Activated T-cell treated with anti-CD3 and anti-CD28 coated beads, Interleukin-2, amount 50 U/mL, for 1 hour (primary cell): ENCODE measurements around the gene SRRM3.
"Not testable (repeated sequence)": the region's sequence is repeated elsewhere in the genome, so short reads cannot be mapped to it uniquely, and the experiment has no call there.

ENCODE experiments used
- DNase-seq: peaks from one replicate; pipeline ENCODE4 v3.0.0-alpha.2; 2020

SRRM3 gene

GRCh38 chr7:76292911-76293310, 91.2 kb downstream of the SRRM3 start:
- DNase-seq, result not testable (repeated sequence)

GRCh38 chr7:76293407-76293901, 91.8 kb downstream of the SRRM3 start:
- DNase-seq, result no peak

- no peak for DNase-seq
Measured at GRCh38 chr7:76294344-76295024, 92.8 kb downstream of the SRRM3 start.

DNA sequence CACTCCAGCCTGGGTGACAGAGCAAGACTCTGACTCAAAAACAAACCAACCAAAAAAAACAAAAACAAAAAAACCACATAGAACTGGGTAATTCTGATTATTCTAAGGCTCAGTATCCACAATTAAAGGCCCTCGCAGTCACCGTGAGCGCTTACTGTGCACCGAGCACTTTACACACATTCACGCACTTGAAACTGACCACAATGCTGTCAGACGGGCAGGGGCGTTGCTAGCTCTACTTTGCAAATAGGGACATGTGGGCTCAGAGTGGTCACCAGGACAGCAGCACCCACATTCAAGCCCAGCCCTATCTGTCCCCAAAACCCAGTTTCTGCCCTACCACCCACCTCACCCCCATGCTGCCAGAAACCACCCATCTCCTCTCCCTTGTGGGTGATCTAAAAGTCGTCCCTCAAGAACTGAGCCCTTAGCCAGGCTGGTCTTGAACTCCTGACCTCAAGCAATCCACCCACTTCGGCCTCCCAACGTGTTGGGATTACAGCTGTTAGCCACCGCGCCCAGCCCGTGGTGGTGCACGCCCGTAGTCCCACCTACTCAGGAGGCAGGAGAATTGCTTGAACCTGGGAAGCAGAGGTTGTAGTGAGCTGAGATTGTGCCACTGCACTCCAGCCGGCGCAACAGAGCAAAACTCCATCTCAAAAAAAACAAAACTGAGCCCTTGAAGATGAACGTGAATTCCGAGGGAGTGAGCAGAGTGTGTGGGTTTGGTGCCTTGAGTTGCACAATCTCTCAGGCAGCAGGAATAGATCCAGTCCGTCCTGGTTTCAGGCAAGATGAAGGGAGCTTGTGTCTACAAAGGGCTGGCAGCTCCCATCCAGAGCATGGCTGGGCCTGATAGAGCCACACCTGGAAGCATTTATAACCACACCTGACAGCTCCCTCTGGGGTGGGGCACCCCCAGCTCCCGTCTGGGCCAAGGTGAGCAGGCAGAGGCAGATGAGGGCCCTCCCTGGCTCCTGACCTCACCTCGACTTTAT, 95.3 kb downstream of the SRRM3 start:
- DNase-seq, result no peak

GRCh38 chr7:76300166-76300731, 98.6 kb downstream of the SRRM3 start:
- DNase-seq, result no peak

- DNase-seq, result no peak
Measured at GRCh38 chr7:76301000-76301399, 99.3 kb downstream of the SRRM3 start.

GRCh38 chr7:76302347-76303201, 100.9 kb downstream of the SRRM3 start, which contains the start of gene HSPB1:
Gene HSPB1 (plus strand): TSS chr7:76302673. CDS start chr7:76302713, 40 bp downstream.
- peak; percentile 74 for DNase-seq

DNA sequence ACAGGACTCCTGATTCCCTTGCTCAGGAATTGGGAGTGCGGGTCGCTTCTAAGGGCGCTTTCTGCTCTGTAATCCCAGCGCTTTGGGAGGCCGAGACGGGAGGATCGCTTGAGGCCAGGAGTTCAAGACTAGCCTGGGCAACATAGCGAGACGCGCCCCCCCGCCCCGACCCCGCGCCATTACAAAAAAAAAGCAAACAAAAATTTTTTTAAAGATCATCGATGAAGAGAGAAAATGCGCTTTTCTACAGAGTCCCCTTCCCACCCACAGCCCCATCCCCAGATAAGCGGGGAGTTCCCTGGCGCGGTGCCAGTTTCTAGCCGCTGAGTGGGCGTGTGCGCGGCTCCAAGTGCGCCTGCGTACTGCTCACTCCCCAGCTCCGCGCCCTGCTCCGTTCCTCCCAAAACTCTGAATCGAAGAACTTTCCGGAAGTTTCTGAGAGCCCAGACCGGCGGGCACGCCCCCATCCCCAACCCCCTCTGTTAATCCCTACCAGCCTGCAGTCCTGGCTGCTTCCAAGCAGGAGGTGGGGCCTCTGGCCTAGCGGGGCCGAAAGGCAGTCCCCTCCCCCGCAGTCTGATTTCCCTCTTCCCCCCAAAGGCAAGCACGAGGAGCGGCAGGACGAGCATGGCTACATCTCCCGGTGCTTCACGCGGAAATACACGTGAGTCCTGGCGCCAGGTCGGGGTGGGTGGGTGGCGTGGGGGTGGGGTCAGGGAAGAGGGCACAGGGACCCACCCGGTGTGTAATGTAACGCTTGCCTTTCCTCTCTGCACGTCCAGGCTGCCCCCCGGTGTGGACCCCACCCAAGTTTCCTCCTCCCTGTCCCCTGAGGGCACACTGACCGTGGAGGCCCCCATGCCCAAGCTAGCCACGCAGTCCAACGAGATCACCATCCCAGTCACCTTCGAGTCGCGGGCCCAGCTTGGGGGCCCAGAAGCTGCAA, 101.8 kb downstream of the SRRM3 start:
- DNase-seq, result peak; percentile 82

DNA sequence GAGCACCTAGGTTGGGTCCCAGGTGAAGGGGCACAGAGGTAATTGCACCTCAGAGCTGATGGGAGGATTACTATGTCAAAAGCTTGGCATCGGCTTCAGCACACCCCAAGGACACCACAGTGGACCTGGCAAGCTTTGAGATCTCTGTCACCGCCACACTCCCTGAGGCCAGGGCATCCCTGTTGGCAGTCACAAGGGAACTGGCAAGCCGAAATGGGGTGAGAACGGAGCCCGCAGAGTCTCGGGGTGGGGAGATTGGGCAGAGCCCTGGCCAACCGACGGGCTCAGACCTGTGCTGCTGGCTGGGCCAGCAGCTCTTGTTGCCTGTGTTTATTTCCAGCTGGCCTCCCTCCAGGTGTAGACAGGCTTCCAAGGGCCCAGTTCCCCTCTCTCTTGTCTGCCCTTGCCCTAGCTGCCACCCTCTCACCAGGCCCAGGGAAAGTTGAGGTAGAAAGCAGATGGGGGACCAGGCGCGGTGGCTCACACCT, 103.2 kb downstream of the SRRM3 start:
- DNase-seq, result no peak

- not testable (repeated sequence) for DNase-seq
Measured at GRCh38 chr7:76308874-76309273, 107.2 kb downstream of the SRRM3 start.

- not testable (repeated sequence) for DNase-seq
Measured at GRCh38 chr7:76309341-76310101, 107.8 kb downstream of the SRRM3 start.

GRCh38 chr7:76310102-76310957, 108.6 kb downstream of the SRRM3 start:
- no peak for DNase-seq

- DNase-seq, result not testable (repeated sequence)
Measured at GRCh38 chr7:76311838-76312237, 110.1 kb downstream of the SRRM3 start.

DNA sequence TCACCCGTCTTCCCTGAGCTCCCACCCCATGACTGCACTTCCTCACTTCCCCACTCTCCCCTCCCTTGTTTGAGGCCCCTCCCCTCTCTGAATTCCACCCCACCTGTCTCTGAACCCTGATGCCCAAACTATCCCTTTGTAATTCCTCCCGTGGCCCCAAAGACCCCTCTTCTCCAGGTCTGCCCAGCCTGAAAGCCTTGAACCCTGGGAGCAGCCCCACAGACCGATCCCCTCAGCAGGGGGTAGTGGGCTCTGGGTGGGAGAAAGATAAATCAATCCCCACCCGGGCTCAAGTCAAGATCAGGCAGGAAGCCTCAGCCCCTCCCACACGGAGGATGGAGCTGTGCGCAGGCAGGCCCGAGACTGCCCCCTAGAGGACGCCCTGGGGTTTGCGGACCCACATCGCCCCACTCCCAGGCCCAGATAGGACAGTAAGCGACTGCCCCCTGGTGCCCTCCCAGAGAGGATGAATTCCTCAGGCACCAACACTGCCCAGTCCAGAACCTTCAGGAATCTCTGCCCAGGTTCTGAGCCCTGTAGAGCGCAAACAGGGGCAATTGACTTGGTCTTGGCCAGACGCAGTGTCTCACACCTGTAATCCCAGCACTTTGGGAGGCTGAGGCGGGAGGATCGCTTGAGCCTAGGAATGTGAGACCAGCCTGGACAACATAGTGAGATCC, 112.5 kb downstream of the SRRM3 start:
- DNase-seq, result peak; percentile 98

DNA sequence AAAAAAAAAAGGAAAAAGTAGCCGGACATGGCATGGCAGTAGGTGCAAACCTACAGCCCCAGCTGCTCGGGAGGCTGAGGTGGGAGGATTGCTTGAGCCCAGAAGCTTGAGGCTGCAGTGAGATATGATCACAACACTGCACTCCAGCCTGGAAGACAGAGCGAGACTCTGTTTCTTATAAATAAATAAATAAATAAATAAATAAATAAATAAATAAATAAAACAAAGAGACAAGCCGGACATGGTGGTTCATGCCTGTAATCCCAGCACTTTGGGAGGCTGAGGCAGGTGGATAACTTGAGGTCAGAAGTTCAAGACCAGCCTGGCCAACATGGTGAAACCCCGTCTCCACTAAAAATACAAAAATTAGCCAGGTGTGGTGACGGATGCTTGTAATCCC, 113.0 kb downstream of the SRRM3 start:
- not testable (repeated sequence) for DNase-seq

DNA sequence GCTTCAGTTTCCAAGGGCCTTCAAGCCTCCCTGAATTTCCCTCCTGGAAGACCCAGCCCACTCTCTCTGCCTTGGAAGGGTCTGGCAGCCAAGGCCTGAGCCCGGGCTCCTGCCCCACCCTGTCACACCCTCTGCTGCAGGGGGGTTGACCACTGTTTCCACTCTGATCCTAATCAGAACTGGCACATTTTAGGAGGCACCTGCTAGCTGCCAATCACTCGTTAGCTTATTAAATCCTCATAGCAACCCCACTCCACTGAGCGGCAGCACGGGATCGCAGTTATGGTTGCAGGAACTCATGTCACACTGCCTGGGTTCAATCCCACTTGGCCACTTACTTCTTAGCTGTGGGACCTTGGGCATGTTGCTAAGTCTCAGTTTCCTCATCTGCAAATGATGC, 113.7 kb downstream of the SRRM3 start:
- DNase-seq, result no peak

- no peak for DNase-seq
Measured at GRCh38 chr7:76316984-76317781, 115.5 kb downstream of the SRRM3 start.
